HUES64 (cell line): ENCODE measurements around the gene MRPL10.

Experiments
- H3K27ac ChIP-seq: 2 replicates; pipeline ENCODE4 v1.7.0; 2013; ENCODE audit warnings: low read depth, low read length, inconsistent platforms
- H3K27me3 ChIP-seq: 2 replicates; pipeline ENCODE4 v1.6.1; 2013; ENCODE audit warnings: mild to moderate bottlenecking, low read length; ENCODE audit not compliant: insufficient read depth
- H3K36me3 ChIP-seq: 2 replicates; pipeline ENCODE4 v1.6.1; 2013; ENCODE audit warnings: mild to moderate bottlenecking, low read length; ENCODE audit not compliant: insufficient read depth
- H3K4me1 ChIP-seq: 2 replicates; pipeline ENCODE4 v1.6.1; 2013; ENCODE audit warnings: mild to moderate bottlenecking, low read length, moderate library complexity; ENCODE audit not compliant: insufficient read depth
- H3K4me3 ChIP-seq: 2 replicates; pipeline ENCODE4 v1.5.1; 2013; ENCODE audit warnings: mild to moderate bottlenecking, low read length, moderate library complexity
- H3K9ac ChIP-seq: 2 replicates; pipeline ENCODE4 v1.6.1; 2013; ENCODE audit warnings: mild to moderate bottlenecking, low read depth, low read length
- H3K9me3 ChIP-seq: 2 replicates; pipeline ENCODE4 v1.6.1; 2013; ENCODE audit warnings: low read depth, low read length; ENCODE audit not compliant: insufficient read depth
- WGBS: fragments of 150-250, 120-280 bp; methylation state at CpG from one replicate; pipeline ENCODE4 v1.1.7; 2013; ENCODE audit warnings: missing lambda C conversion rate; 5-methylcytosine and 5-hydroxymethylcytosine counted together

The MRPL10 gene

GRCh38 chr17:47836601-47837000 lies 5.3 kb upstream of the MRPL10 start:
- 75% methylated on average over 6 of the region's 6 CpGs for WGBS
- Histone ChIP-seq H3K27ac (no peak overlapping the region), H3K36me3 (peaks cover 15% of the 10 kb centered on the region), H3K9ac (no peak overlapping the region), H3K4me3 (no peak overlapping the region), H3K9me3 (no peaks in the 10 kb centered on the region), H3K4me1 (no peaks in the 10 kb centered on the region), H3K27me3 (no peaks in the 10 kb centered on the region)

GRCh38 chr17:47834756-47835155 lies 3.4 kb upstream of the MRPL10 start:
- Histone ChIP-seq H3K9ac (no peak overlapping the region), H3K27me3 (no peaks in the 10 kb centered on the region), H3K4me1 (no peaks in the 10 kb centered on the region), H3K27ac (no peak overlapping the region), H3K4me3 (no peak overlapping the region), H3K36me3 (peaks cover 15% of the 10 kb centered on the region), H3K9me3 (no peaks in the 10 kb centered on the region)
- 96% methylated on average over 4 of the region's 5 CpGs for WGBS

GRCh38 chr17:47831934-47832327 lies 590 bp upstream of the MRPL10 start:
- Histone ChIP-seq H3K9me3 (no peaks in the 10 kb centered on the region), H3K27me3 (no peaks in the 10 kb centered on the region), H3K4me1 (no peaks in the 10 kb centered on the region), H3K9ac (no peak overlapping the region), H3K4me3 (peak overlapping the region; percentile 96), H3K36me3 (peaks cover 21% of the 10 kb centered on the region), H3K27ac (no peak overlapping the region)
- WGBS = 21% methylated on average over 7 of the region's 7 CpGs

- H3K9ac ChIP-seq = peak overlapping the region; percentile 89
- H3K27me3 ChIP-seq = no peaks in the 10 kb centered on the region
- H3K4me3 ChIP-seq = peak overlapping the region; percentile 96
- WGBS = 88% methylated on average over 18 of the region's 18 CpGs
- H3K27ac ChIP-seq = peak overlapping the region; percentile 67; the same call in 1 of the 2 replicates
- H3K36me3 ChIP-seq = peaks cover 25% of the 10 kb centered on the region
- no peaks in the 10 kb centered on the region for H3K4me1 ChIP-seq
- no peaks in the 10 kb centered on the region for H3K9me3 ChIP-seq
These were observed 842 bp downstream of the MRPL10 start for GRCh38 chr17:47830396-47831002.

GRCh38 chr17:47829870-47830269 lies 1.5 kb downstream of the MRPL10 start:
- peak overlapping the region; percentile 96; the same call in 1 of the 2 replicates for H3K4me3 ChIP-seq
- no peaks in the 10 kb centered on the region for H3K4me1 ChIP-seq
- no peaks in the 10 kb centered on the region for H3K9me3 ChIP-seq
- 97% methylated on average over 3 of the region's 3 CpGs for WGBS
- H3K27ac ChIP-seq = no peak overlapping the region
- H3K36me3 ChIP-seq = peaks cover 29% of the 10 kb centered on the region
- no peak overlapping the region for H3K9ac ChIP-seq
- no peaks in the 10 kb centered on the region for H3K27me3 ChIP-seq

GRCh38 chr17:47823519-47823918 lies 7.8 kb downstream of the MRPL10 start:
- Histone ChIP-seq H3K36me3 (peaks cover 41% of the 10 kb centered on the region), H3K9me3 (no peaks in the 10 kb centered on the region)
- WGBS = 95% methylated on average over 4 of the region's 4 CpGs

GRCh38 chr17:47822785-47823184 lies 8.6 kb downstream of the MRPL10 start:
- WGBS = 92% methylated on average over 4 of the region's 4 CpGs
- H3K27me3 ChIP-seq = no peaks in the 10 kb centered on the region
- H3K4me1 ChIP-seq = peaks cover 4% of the 10 kb centered on the region
- no peak overlapping the region for H3K4me3 ChIP-seq
- H3K9me3 ChIP-seq = no peaks in the 10 kb centered on the region
- H3K9ac ChIP-seq = no peak overlapping the region
- no peak overlapping the region for H3K27ac ChIP-seq
- peaks cover 35% of the 10 kb centered on the region for H3K36me3 ChIP-seq

More at GRCh38 chr17:47823519-47823918, 7.8 kb downstream of the MRPL10 start:
- H3K4me3 ChIP-seq = no peak overlapping the region
- no peak overlapping the region for H3K27ac ChIP-seq
- no peaks in the 10 kb centered on the region for H3K27me3 ChIP-seq
- H3K4me1 ChIP-seq = peaks cover 4% of the 10 kb centered on the region
- no peak overlapping the region for H3K9ac ChIP-seq

- H3K4me3 ChIP-seq = peak within 1 kb of the TSS; percentile 83
- 5% methylated on average over 16 of the region's 21 CpGs for WGBS
- H3K36me3 ChIP-seq = peaks cover 32% of the 10 kb centered on the region
- H3K9ac ChIP-seq = peak within 1 kb of the TSS; percentile 66
- no peaks in the 10 kb centered on the region for H3K9me3 ChIP-seq
- no peaks in the 10 kb centered on the region for H3K27me3 ChIP-seq
- peaks cover 4% of the 10 kb centered on the region for H3K4me1 ChIP-seq
- H3K27ac ChIP-seq = no peak within 1 kb of the TSS
These were observed 9.6 kb downstream of the MRPL10 start, which contains the start of gene OSBPL7 for GRCh38 chr17:47821424-47822391. Gene OSBPL7, minus strand, starts transcription at chr17:47821794. Its CDS starts 1,516 bp downstream, at chr17:47820278.

- 14% methylated on average over 4 of the region's 4 CpGs for whole genome bisulfite sequencing
- Histone ChIP-seq H3K36me3 (peaks cover 25% of the 10 kb centered on the region), H3K4me1 (peaks cover 4% of the 10 kb centered on the region), H3K27me3 (no peaks in the 10 kb centered on the region), H3K9me3 (no peaks in the 10 kb centered on the region), H3K4me3 (peak overlapping the region; percentile 83), H3K9ac (peak overlapping the region; percentile 66), H3K27ac (no peak overlapping the region)
These were observed 10.3 kb downstream of the MRPL10 start for GRCh38 chr17:47821031-47821423.

GRCh38 chr17:47820033-47820789 lies 11.1 kb downstream of the MRPL10 start:
- peaks cover 19% of the 10 kb centered on the region for H3K36me3 ChIP-seq
- no peaks in the 10 kb centered on the region for H3K9me3 ChIP-seq
- H3K27ac ChIP-seq = no peak overlapping the region
- WGBS = 83% methylated on average over 12 of the region's 12 CpGs
- no peak overlapping the region for H3K9ac ChIP-seq
- peak overlapping the region; percentile 83 for H3K4me3 ChIP-seq
- H3K4me1 ChIP-seq = peaks cover 4% of the 10 kb centered on the region
- H3K27me3 ChIP-seq = no peaks in the 10 kb centered on the region
